PC-3 (cell line): ENCODE data around the gene METTL27. TPM values are rescaled to one million over a fixed set of nuclear protein-coding genes. Genes with fewer than 3 reads are reported as not detected.

Experiments used
- ATAC-seq: fragments of 200-7000 bp; cut with Tn5 transposase; 2 replicates; pipeline ENCODE4 v1.9.1; 2020; ENCODE audit warnings: mild to moderate bottlenecking, moderate library complexity
- BruUV-seq: library from RNA; stranded (reverse); fragments of 400-500 nt; replicated peaks from 2 replicates; lab custom pipeline; 2021; lab: Mats Ljungman, UMichigan
- CTCF ChIA-PET: fragments of 300-600 bp; sonication (Branson Sonifier 250); formaldehyde crosslinking; loops from one replicate; lab custom pipeline; 2022; ENCODE audit warnings: antibody characterized with exemption; lab: Charles Lee
- POLR2A ChIA-PET: fragments of 300-600 bp; sonication (Branson Sonifier 250); formaldehyde crosslinking; loops from one replicate; lab custom pipeline; 2022; ENCODE audit warnings: antibody characterized with exemption; ENCODE audit not compliant: unreplicated experiment; lab: Charles Lee
- DNase-seq: peaks from one replicate; pipeline ENCODE4 v3.0.0-alpha.2; 2015
- H2AFZ ChIP-seq: fragments of 300-600 bp; sonication (generic); 2 replicates; pipeline ENCODE4 v1.6.0; 2016; ENCODE audit warnings: antibody characterized with exemption, low read length
- H3F3A ChIP-seq: fragments of 300-600 bp; sonication (generic); one replicate; pipeline ENCODE4 v1.6.0; 2017; ENCODE audit warnings: antibody characterized with exemption, low read length, control low read depth, mild to moderate bottlenecking; ENCODE audit not compliant: unreplicated experiment
- H3K27ac ChIP-seq: fragments of 300-600 bp; sonication (generic); 2 replicates; pipeline ENCODE4 v1.5.1; 2016; ENCODE audit warnings: mild to moderate bottlenecking, low read length
- H3K27me3 ChIP-seq: fragments of 300-600 bp; sonication (generic); 2 replicates; pipeline ENCODE4 v1.6.1; 2016; ENCODE audit warnings: low read length, mixed read lengths
- H3K36me3 ChIP-seq: fragments of 300-600 bp; sonication (generic); 2 replicates; pipeline ENCODE4 v1.6.1; 2016; ENCODE audit warnings: low read depth, mixed run types, low read length, mixed read lengths
- H3K4me1 ChIP-seq: fragments of 300-600 bp; sonication (generic); 2 replicates; pipeline ENCODE4 v1.5.1; 2016; ENCODE audit warnings: low read length; ENCODE audit not compliant: insufficient read depth
- H3K4me2 ChIP-seq: fragments of 300-600 bp; sonication (generic); 2 replicates; pipeline ENCODE4 v1.6.0; 2016; ENCODE audit warnings: low read length
- H3K4me3 ChIP-seq: fragments of 300-600 bp; sonication (generic); 2 replicates; pipeline ENCODE4 v1.5.1; 2016; ENCODE audit warnings: mild to moderate bottlenecking, low read length, mixed read lengths
- H3K79me2 ChIP-seq: fragments of 300-600 bp; sonication (generic); 2 replicates; pipeline ENCODE4 v1.6.1; 2017; ENCODE audit warnings: low read length, mixed read lengths
- H3K9ac ChIP-seq: fragments of 300-600 bp; sonication (generic); 2 replicates; pipeline ENCODE4 v1.6.0; 2016; ENCODE audit warnings: mild to moderate bottlenecking, low read length
- H3K9me2 ChIP-seq: fragments of 300-600 bp; sonication (generic); replicated peaks from 2 replicates; pipeline ENCODE4 v1.6.1; 2016; ENCODE audit warnings: mixed run types, low read length, mixed read lengths
- H3K9me3 ChIP-seq: fragments of 300-600 bp; sonication (generic); 2 replicates; pipeline ENCODE4 v1.6.1; 2016; ENCODE audit warnings: low read length, mixed read lengths
- H4K20me1 ChIP-seq: fragments of 300-600 bp; sonication (generic); 2 replicates; pipeline ENCODE4 v1.6.1; 2016; ENCODE audit warnings: low read length, mixed read lengths
- EZH2 ChIP-seq: fragments of 300-600 bp; sonication (generic); IDR thresholded peaks from one replicate; pipeline ENCODE4 v1.6.1; 2017; ENCODE audit warnings: antibody characterized with exemption, mild to moderate bottlenecking, low read length; ENCODE audit not compliant: unreplicated experiment
- EZH2phosphoT487 ChIP-seq: fragments of 300-600 bp; sonication (generic); IDR thresholded peaks from 2 replicates; pipeline ENCODE4 v1.6.1; 2018; ENCODE audit warnings: mild to moderate bottlenecking, antibody characterized with exemption, low read length, borderline replicate concordance
- intact Hi-C: fragments of 100-400 bp; cut with micrococcal nuclease; formaldehyde crosslinking; loops from 2 replicates; pipeline ENCODE4 v1.9.0; 2023
- total RNA-seq: library from RNA; depleted of rRNA; stranded (reverse); fragments of >200 nt; gene quantifications from 2 replicates; pipeline ENCODE4 v1.2.3, GENCODE V29; 2014
- TF ChIP-seq, protein P1 (sequence below): fragments of 300-600 bp; sonication (generic); conservative IDR thresholded peaks from 2 replicates; pipeline ENCODE4 v1.5.1; 2017; ENCODE audit warnings: antibody characterized with exemption, low read depth, mild to moderate bottlenecking, low read length

Gene METTL27
- total RNA-seq, 1 experiment from 2014 or later: 3.3 TPM

DNA sequence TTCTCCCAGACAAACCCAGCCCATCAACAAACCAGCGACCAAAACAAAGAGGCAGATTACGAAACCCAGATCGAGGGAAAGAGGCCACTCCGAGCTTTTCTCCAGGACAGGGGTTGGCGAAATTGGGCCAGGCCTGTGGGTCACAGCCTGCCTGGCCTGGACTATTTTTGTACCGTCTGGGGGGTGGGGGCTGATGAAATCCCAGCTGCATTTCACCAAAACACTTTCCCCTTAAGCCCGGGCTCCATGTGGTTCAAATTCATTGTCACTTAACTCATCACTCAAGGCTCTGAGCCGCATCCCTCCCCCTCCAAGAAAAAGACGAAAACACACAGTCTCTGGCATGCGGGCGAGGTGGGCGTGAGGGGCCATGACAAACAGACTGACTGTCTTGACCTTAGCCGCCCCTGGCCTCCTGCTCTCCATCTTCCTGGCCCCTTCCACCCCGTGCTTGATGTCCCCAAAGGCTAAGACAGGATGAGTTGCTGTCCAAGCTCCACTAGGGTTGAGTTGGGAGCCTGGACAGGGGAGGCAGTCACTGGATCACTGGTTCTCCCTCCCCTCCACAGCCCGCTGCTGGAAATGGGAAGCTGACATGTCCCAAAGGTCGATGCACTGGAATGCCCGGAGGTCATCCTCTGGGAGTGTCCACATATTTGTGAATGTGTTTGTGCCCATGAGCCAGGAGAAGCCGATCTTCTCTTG, 37.8 kb upstream of the METTL27 start:
- H3F3A ChIP-seq: no peaks in the 10 kb centered on the region
- no peaks in the 10 kb centered on the region for H4K20me1 ChIP-seq
- TF ChIP-seq EZH2phosphoT487 (no peak), EZH2 (no peak)
- TF ChIP-seq, protein P1, sequence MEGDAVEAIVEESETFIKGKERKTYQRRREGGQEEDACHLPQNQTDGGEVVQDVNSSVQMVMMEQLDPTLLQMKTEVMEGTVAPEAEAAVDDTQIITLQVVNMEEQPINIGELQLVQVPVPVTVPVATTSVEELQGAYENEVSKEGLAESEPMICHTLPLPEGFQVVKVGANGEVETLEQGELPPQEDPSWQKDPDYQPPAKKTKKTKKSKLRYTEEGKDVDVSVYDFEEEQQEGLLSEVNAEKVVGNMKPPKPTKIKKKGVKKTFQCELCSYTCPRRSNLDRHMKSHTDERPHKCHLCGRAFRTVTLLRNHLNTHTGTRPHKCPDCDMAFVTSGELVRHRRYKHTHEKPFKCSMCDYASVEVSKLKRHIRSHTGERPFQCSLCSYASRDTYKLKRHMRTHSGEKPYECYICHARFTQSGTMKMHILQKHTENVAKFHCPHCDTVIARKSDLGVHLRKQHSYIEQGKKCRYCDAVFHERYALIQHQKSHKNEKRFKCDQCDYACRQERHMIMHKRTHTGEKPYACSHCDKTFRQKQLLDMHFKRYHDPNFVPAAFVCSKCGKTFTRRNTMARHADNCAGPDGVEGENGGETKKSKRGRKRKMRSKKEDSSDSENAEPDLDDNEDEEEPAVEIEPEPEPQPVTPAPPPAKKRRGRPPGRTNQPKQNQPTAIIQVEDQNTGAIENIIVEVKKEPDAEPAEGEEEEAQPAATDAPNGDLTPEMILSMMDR: no peak
- ATAC-seq (no peak), DNase-seq (no peak)
- H3K4me3 ChIP-seq: no peak overlapping the region
- CTCF ChIA-PET: no interaction called here
- no peaks in the 10 kb centered on the region for H3K9me2 ChIP-seq
- no TSS peak for BruUV-seq
- H3K9ac ChIP-seq: no peak overlapping the region
- no peak overlapping the region for H3K4me2 ChIP-seq
- POLR2A ChIA-PET: no interaction called here
- no peak overlapping the region for H2AFZ ChIP-seq
- no peaks in the 10 kb centered on the region for H3K36me3 ChIP-seq
- no peaks in the 10 kb centered on the region for H3K9me3 ChIP-seq
- no peaks in the 10 kb centered on the region for H3K4me1 ChIP-seq
- H3K27me3 ChIP-seq: no peaks in the 10 kb centered on the region
- no peak overlapping the region for H3K27ac ChIP-seq
- H3K79me2 ChIP-seq: no peaks in the 10 kb centered on the region
- intact Hi-C loops: no loop called here

DNA sequence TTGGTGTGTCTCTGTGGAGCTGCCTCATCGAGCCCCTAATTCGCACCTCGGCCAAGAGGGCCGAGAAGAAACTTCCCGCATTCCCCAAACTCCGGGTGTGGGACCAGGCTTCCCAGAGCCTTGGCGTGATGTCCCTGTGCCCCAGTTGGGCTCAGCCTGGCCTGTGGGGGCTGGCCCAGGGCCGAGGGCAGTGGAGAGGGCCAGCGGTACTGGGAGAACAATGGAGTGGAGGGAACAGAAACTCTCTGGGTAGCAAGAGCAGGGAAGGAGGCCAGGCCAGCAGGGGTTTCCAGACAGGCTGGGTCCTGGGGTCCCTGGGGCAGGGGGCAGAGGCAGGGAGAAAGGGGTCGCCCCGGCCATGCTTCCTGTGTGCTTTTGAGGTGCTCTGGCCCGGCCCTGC, 34.7 kb upstream of the METTL27 start:
- Histone ChIP-seq H3K9me3 (no peaks in the 10 kb centered on the region), H3K4me2 (no peak overlapping the region), H3F3A (no peaks in the 10 kb centered on the region), H3K27me3 (no peaks in the 10 kb centered on the region), H4K20me1 (no peaks in the 10 kb centered on the region), H3K27ac (no peak overlapping the region), H3K9me2 (no peaks in the 10 kb centered on the region), H3K9ac (no peak overlapping the region), H3K36me3 (no peaks in the 10 kb centered on the region), H3K79me2 (no peaks in the 10 kb centered on the region), H3K4me3 (no peak overlapping the region), H2AFZ (no peak overlapping the region), H3K4me1 (no peaks in the 10 kb centered on the region)
- ATAC-seq: no peak
- ChIA-PET POLR2A (no interaction called here), CTCF (no interaction called here)
- TF ChIP-seq EZH2 (no peak), EZH2phosphoT487 (no peak)
- TF ChIP-seq, protein P1: no peak
- intact Hi-C loops: no loop called here
- BruUV-seq: no TSS peak
- no peak for DNase-seq

DNA sequence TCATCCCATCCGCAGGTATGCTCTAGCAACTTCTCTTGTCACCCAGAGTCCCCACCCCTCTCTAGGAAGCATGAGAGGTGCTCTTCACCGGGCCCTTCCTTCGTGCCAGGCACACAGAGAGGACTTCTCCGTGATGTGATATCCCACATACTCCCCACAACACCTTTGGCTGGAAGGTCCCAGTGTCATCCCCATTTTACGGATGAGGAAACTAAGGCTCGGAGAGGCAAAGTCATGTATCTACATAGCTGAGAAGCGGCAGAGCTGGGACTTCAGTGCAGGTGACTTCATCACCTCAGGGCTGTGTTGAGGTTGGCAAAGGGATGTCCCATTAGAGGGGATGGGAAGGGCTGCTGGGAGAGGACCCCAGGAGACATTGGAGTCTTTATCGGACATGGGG, 34.0 kb upstream of the METTL27 start:
- ChIA-PET POLR2A (no interaction called here), CTCF (no interaction called here)
- intact Hi-C loops: no loop called here

More for the DNA sequence above, 34.0 kb upstream of the METTL27 start:
- Histone ChIP-seq H3K27me3 (no peaks in the 10 kb centered on the region), H2AFZ (no peak overlapping the region), H4K20me1 (no peaks in the 10 kb centered on the region), H3K27ac (no peak overlapping the region), H3K36me3 (no peaks in the 10 kb centered on the region), H3K9me3 (no peaks in the 10 kb centered on the region), H3K4me3 (no peak overlapping the region), H3K79me2 (no peaks in the 10 kb centered on the region), H3K4me2 (no peak overlapping the region), H3K9me2 (no peaks in the 10 kb centered on the region), H3K4me1 (no peaks in the 10 kb centered on the region), H3K9ac (no peak overlapping the region), H3F3A (no peaks in the 10 kb centered on the region)
- DNase-seq (no peak), ATAC-seq (no peak)
- no TSS peak for BruUV-seq
- TF ChIP-seq EZH2 (no peak), EZH2phosphoT487 (no peak)
- TF ChIP-seq, protein P1: no peak
